SK-N-MC (cell line): ENCODE data around the gene ITGAE.

Experiments used
- DNase-seq: peaks from one replicate; pipeline ENCODE4 v3.0.0-alpha.2; 2011; ENCODE audit warnings: low read depth, low spot score
- H3K27ac ChIP-seq: fragments of 200-600 bp; sonication (generic); 2 replicates; pipeline ENCODE4 v1.5.1; 2016; ENCODE audit warnings: mixed run types
- H3K36me3 ChIP-seq: fragments of 200-600 bp; sonication (generic); 2 replicates; pipeline ENCODE4 v1.6.1; 2017; ENCODE audit warnings: antibody characterized with exemption, low read length, mixed read lengths; ENCODE audit not compliant: insufficient read depth
- H3K4me3 ChIP-seq: fragments of 200-600 bp; sonication (generic); 2 replicates; pipeline ENCODE4 v1.5.1; 2016
- H3K9ac ChIP-seq: fragments of 200-600 bp; sonication (generic); 2 replicates; pipeline ENCODE4 v1.8.0; 2017; ENCODE audit warnings: mixed run types, mixed read lengths; ENCODE audit not compliant: insufficient read length
- H3K9me3 ChIP-seq: fragments of 200-600 bp; sonication (generic); 2 replicates; pipeline ENCODE4 v1.6.1; 2017; ENCODE audit warnings: low read depth, mild to moderate bottlenecking, antibody characterized with exemption, low read length, moderate library complexity, mixed read lengths
- EZH2 ChIP-seq: fragments of 200-600 bp; sonication (generic); IDR thresholded peaks from one replicate; pipeline ENCODE4 v1.6.1; 2017; ENCODE audit warnings: antibody characterized with exemption
- FOXP2 ChIP-seq: optimal IDR thresholded peaks from 2 replicates; pipeline ENCODE3; 2011; ENCODE audit warnings: mild to moderate bottlenecking, moderate library complexity; ENCODE audit not compliant: insufficient read depth; ENCODE audit errors: extremely low read length, control extremely low read depth
- POLR2AphosphoS5 ChIP-seq: IDR thresholded peaks from 2 replicates; pipeline ENCODE4 v1.6.1; 2012; ENCODE audit warnings: mild to moderate bottlenecking, low read depth, low read length, borderline replicate concordance

The ITGAE gene

DNA sequence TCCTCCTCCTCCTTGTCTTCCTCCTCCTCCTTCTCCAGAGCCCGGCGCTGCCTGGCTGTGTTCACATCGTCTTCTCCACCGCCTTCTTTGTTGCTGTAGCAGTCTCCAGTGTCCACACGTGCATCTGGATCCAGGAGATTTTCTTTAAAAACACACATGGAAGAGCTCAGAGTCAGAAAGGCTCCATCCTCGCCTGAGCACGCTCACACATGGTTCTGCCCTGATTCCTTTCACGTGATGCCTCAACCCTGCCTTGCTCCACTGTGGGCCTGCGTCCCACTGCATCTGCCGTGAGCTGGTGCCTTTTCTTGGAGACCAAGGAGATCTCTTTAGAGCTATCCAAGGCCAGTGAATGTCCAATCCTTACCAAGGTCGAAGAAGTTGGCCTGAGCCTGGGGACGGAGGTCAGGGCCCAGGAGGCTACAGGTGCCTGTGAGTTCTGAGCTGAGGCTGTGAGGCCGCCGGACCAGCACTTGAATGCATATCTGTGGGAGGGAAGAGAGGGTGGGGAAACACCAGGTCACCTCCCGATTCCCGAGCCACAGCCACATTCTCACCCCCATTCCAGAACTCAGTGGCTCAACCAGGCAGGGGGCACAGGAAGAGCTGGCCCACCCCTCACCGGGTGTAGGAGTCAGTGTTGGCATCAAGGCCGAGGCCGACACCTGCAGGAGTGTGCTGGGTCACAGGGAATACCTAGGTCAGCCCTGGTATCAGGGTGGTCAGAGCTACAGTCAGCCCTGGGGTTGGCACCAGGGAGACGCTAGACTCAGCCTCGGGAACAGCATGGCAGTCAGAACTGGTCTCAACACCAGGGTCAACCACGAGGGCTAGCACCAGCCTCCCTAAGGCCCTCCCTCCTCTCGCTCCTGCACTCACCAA is 39.7 kb downstream of the ITGAE start:
- Histone ChIP-seq H3K36me3 (no peaks in the 10 kb centered on the region), H3K9me3 (no peaks in the 10 kb centered on the region), H3K27ac (no peak overlapping the region), H3K4me3 (no peak overlapping the region), H3K9ac (no peak overlapping the region)
- TF ChIP-seq FOXP2: no peak
- no peak for TF ChIP-seq POLR2AphosphoS5
- TF ChIP-seq EZH2: no peak
- no peak for DNase-seq

DNA sequence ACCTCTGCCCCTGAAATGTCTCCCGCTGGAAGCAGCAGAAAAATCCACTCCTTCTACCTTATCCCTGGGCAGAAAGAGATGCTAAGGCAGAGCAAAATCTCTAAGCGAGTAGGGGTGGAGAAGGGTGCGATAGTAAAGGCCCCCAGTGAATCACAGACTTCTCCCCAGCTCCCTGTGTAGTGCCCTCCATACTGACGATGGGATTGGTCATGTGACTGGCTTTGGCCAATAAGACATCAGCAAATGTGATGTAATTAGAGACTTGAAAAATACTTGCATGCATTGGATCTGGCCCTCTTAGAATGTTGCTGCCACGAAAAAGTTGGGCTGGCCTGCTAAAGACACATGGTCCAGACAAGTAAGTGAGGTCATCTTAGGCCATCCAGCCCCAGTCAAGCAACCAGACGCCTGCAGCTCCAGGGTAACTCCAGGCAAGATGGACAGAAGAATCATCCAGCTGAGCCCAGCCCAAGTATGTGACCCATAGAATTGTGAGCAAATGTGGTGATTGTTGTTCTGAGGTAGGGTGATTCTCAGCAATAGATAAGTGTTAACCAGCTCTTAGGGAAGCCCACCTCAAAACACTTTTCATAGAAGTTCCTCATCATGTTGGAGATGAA is 41.3 kb downstream of the ITGAE start:
- no peak for DNase-seq
- TF ChIP-seq POLR2AphosphoS5: no peak
- no peak for TF ChIP-seq FOXP2
- TF ChIP-seq EZH2: no peak
- no peaks in the 10 kb centered on the region for H3K36me3 ChIP-seq
- no peak overlapping the region for H3K9ac ChIP-seq
- H3K27ac ChIP-seq: no peak overlapping the region
- H3K4me3 ChIP-seq: no peak overlapping the region
- H3K9me3 ChIP-seq: no peaks in the 10 kb centered on the region

GRCh38 chr17:3755335-3756030 is 45.5 kb downstream of the ITGAE start:
- no peaks in the 10 kb centered on the region for H3K9me3 ChIP-seq
- no peak for DNase-seq
- no peak overlapping the region for H3K4me3 ChIP-seq
- no peak overlapping the region for H3K27ac ChIP-seq
- TF ChIP-seq POLR2AphosphoS5 (no peak), FOXP2 (no peak), EZH2 (no peak)
- no peaks in the 10 kb centered on the region for H3K36me3 ChIP-seq
- no peak overlapping the region for H3K9ac ChIP-seq

DNA sequence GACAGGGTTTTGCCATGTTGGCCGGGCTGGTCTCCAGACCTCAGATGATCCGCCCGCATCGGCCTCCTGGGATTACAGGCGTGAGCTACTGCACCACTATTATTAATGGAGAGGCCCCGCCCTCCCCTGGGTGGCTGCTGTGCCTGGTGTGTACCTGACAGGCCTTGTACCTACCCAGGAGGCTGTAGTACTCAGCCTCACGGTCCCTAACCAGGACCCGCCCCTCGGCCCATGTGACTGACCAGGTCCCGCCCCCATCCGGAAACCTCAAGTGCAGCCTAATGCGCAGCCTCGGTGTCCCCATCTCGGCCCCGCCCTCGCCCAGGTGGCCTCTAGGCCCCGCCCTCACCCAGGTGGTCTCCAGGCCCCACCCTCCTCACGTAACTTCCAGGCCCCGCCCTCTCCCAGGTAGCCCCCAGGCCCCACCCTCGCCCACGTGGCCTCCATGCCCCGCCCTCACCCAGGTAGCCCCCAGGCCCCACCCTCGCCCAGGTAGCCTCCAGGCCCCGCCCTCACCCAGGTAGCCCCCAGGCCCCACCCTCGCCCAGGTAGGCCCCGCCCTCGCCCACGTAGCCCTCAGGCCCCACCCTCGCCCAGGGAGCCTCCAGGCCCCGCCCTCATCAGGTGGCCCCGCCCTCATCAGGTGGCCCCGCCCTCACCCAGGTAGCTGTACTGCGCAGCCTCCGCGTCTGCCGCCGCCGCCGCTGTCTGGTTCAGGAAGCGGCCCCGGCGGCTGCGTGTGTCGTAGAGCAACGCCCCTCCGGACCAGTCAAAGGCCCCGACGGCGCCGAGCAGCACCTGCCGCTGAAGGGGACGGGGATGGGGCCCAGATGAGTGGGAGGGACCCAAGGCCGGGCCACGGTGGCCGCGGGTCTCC is 46.3 kb downstream of the ITGAE start:
- DNase-seq: no peak
- Histone ChIP-seq H3K36me3 (no peaks in the 10 kb centered on the region), H3K27ac (no peak overlapping the region), H3K4me3 (no peak overlapping the region), H3K9ac (no peak overlapping the region), H3K9me3 (no peaks in the 10 kb centered on the region)
- TF ChIP-seq POLR2AphosphoS5 (no peak), EZH2 (no peak), FOXP2 (no peak)

GRCh38 chr17:3754066-3754457 is 46.9 kb downstream of the ITGAE start:
- no peak for DNase-seq
- no peak overlapping the region for H3K9ac ChIP-seq
- no peak overlapping the region for H3K27ac ChIP-seq

DNA sequence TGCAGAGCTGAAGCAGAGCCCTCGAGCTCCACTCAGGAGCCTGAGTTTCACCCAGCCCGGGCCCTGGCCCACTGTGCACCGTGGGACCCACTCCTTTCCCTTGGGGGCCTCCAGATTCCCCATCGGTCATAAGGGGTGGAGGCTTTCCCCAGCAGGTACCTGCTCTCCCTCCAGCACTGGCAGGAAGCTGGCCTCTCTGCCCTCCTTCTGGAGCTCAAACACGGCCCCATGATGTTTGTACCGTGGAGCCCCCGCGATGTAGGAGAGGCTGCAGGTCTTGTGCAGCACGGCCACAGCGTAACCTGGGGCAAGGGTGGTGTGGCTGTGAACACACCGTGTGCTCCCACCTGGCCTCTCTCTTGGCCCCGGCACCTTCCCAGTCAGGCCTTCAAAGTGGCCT is 47.4 kb downstream of the ITGAE start:
- no peak overlapping the region for H3K9ac ChIP-seq
- no peak for DNase-seq
- TF ChIP-seq EZH2 (no peak), FOXP2 (no peak), POLR2AphosphoS5 (no peak)

More at GRCh38 chr17:3754066-3754457, 46.9 kb downstream of the ITGAE start:
- H3K9me3 ChIP-seq: no peaks in the 10 kb centered on the region
- no peaks in the 10 kb centered on the region for H3K36me3 ChIP-seq
- no peak overlapping the region for H3K4me3 ChIP-seq
- TF ChIP-seq POLR2AphosphoS5 (no peak), EZH2 (no peak), FOXP2 (no peak)

GRCh38 chr17:3751836-3752235 is 49.2 kb downstream of the ITGAE start:
- TF ChIP-seq POLR2AphosphoS5: no peak
- H3K9me3 ChIP-seq: no peaks in the 10 kb centered on the region
- no peak overlapping the region for H3K4me3 ChIP-seq
- H3K9ac ChIP-seq: no peak overlapping the region
- no peak for DNase-seq
- H3K27ac ChIP-seq: no peak overlapping the region
- H3K36me3 ChIP-seq: no peaks in the 10 kb centered on the region

More for the DNA sequence above, 47.4 kb downstream of the ITGAE start:
- Histone ChIP-seq H3K27ac (no peak overlapping the region), H3K9me3 (no peaks in the 10 kb centered on the region), H3K36me3 (no peaks in the 10 kb centered on the region), H3K4me3 (no peak overlapping the region)
